Measurements from ENCODE around the gene CEP83. TPM values are rescaled to one million over a fixed set of nuclear protein-coding genes. Genes with fewer than 3 reads are reported as not detected.

CEP83 gene
- total RNA-seq, 1 experiment from 2014 or later: 24.6 TPM

GRCh38 chr12:94267921-94268471, 191.7 kb downstream of the CEP83 start:
- H3K36me3 ChIP-seq: no peaks in the 10 kb centered on the region
- no peak overlapping the region for H3K27ac ChIP-seq
- DNase-seq: no peak
- H3K9me3 ChIP-seq (replicated peaks): no peaks in the 10 kb centered on the region
- no peak overlapping the region for H3K4me3 ChIP-seq
- H3K4me1 ChIP-seq: no peaks in the 10 kb centered on the region
- H3K27me3 ChIP-seq: no peaks in the 10 kb centered on the region

- Histone ChIP-seq H3K27ac (no peak overlapping the region), H3K27me3 (no peaks in the 10 kb centered on the region), H3K36me3 (no peaks in the 10 kb centered on the region), H3K4me1 (no peaks in the 10 kb centered on the region), H3K9me3 (replicated peaks) (no peaks in the 10 kb centered on the region), H3K4me3 (no peak overlapping the region)
- no peak for DNase-seq
Measured at GRCh38 chr12:94267537-94267872, 192.2 kb downstream of the CEP83 start.

GRCh38 chr12:94266796-94267536, 192.7 kb downstream of the CEP83 start:
- H3K36me3 ChIP-seq: no peaks in the 10 kb centered on the region
- H3K4me3 ChIP-seq: no peak overlapping the region
- no peaks in the 10 kb centered on the region for H3K27me3 ChIP-seq
- H3K27ac ChIP-seq: no peak overlapping the region
- no peaks in the 10 kb centered on the region for H3K4me1 ChIP-seq
- DNase-seq: no peak
- no peaks in the 10 kb centered on the region for H3K9me3 ChIP-seq (replicated peaks)

GRCh38 chr12:94265966-94266745, 193.5 kb downstream of the CEP83 start:
- no peak overlapping the region for H3K27ac ChIP-seq
- no peaks in the 10 kb centered on the region for H3K27me3 ChIP-seq
- no peak overlapping the region for H3K4me3 ChIP-seq
- H3K9me3 ChIP-seq (replicated peaks): no peaks in the 10 kb centered on the region
- no peaks in the 10 kb centered on the region for H3K36me3 ChIP-seq
- DNase-seq: no peak
- no peaks in the 10 kb centered on the region for H3K4me1 ChIP-seq

GRCh38 chr12:94265539-94265938, 194.1 kb downstream of the CEP83 start:
- no peaks in the 10 kb centered on the region for H3K9me3 ChIP-seq (replicated peaks)
- no peak overlapping the region for H3K27ac ChIP-seq
- no peaks in the 10 kb centered on the region for H3K36me3 ChIP-seq
- H3K27me3 ChIP-seq: no peaks in the 10 kb centered on the region
- no peaks in the 10 kb centered on the region for H3K4me1 ChIP-seq
- no peak for DNase-seq
- H3K4me3 ChIP-seq: no peak overlapping the region

GRCh38 chr12:94264736-94265485, 194.8 kb downstream of the CEP83 start:
- no peaks in the 10 kb centered on the region for H3K9me3 ChIP-seq (replicated peaks)
- H3K4me3 ChIP-seq: no peak overlapping the region
- no peak for DNase-seq
- no peaks in the 10 kb centered on the region for H3K36me3 ChIP-seq
- H3K27ac ChIP-seq: no peak overlapping the region
- H3K27me3 ChIP-seq: no peaks in the 10 kb centered on the region
- no peaks in the 10 kb centered on the region for H3K4me1 ChIP-seq

GRCh38 chr12:94263905-94264561, 195.6 kb downstream of the CEP83 start:
- no peaks in the 10 kb centered on the region for H3K36me3 ChIP-seq
- no peaks in the 10 kb centered on the region for H3K27me3 ChIP-seq
- no peaks in the 10 kb centered on the region for H3K4me1 ChIP-seq
- no peak overlapping the region for H3K4me3 ChIP-seq
- DNase-seq: no peak
- no peaks in the 10 kb centered on the region for H3K9me3 ChIP-seq (replicated peaks)
- H3K27ac ChIP-seq: no peak overlapping the region

GRCh38 chr12:94263011-94263811, 196.5 kb downstream of the CEP83 start:
- no peak overlapping the region; the same call in 1 of the 2 replicates for H3K4me3 ChIP-seq
- no peaks in the 10 kb centered on the region for H3K36me3 ChIP-seq
- H3K9me3 ChIP-seq (replicated peaks): no peaks in the 10 kb centered on the region
- H3K27ac ChIP-seq: no peak overlapping the region
- no peaks in the 10 kb centered on the region for H3K27me3 ChIP-seq
- H3K4me1 ChIP-seq: no peaks in the 10 kb centered on the region
- no peak for DNase-seq

GRCh38 chr12:94262228-94263010, 197.2 kb downstream of the CEP83 start:
- Histone ChIP-seq H3K9me3 (replicated peaks) (no peaks in the 10 kb centered on the region), H3K4me3 (peak overlapping the region; percentile 55), H3K27me3 (no peaks in the 10 kb centered on the region), H3K4me1 (no peaks in the 10 kb centered on the region), H3K27ac (no peak overlapping the region), H3K36me3 (no peaks in the 10 kb centered on the region)
- peak; percentile 36 to 55 for DNase-seq

GRCh38 chr12:94261786-94262185, 197.9 kb downstream of the CEP83 start:
- no peak for DNase-seq
- H3K9me3 ChIP-seq (replicated peaks): no peaks in the 10 kb centered on the region
- no peak overlapping the region for H3K27ac ChIP-seq
- peak overlapping the region; percentile 55 for H3K4me3 ChIP-seq
- H3K36me3 ChIP-seq: no peaks in the 10 kb centered on the region
- no peaks in the 10 kb centered on the region for H3K27me3 ChIP-seq
- H3K4me1 ChIP-seq: no peaks in the 10 kb centered on the region

- Histone ChIP-seq H3K9me3 (replicated peaks) (no peaks in the 10 kb centered on the region), H3K27ac (no peak overlapping the region), H3K36me3 (no peaks in the 10 kb centered on the region), H3K4me3 (no peak overlapping the region), H3K27me3 (no peaks in the 10 kb centered on the region), H3K4me1 (no peaks in the 10 kb centered on the region)
- DNase-seq: no peak
Measured at GRCh38 chr12:94261119-94261518, 198.5 kb downstream of the CEP83 start.

- H3K36me3 ChIP-seq: no peaks in the 10 kb centered on the region
- no peak overlapping the region for H3K27ac ChIP-seq
- H3K27me3 ChIP-seq: no peaks in the 10 kb centered on the region
- H3K4me1 ChIP-seq: no peaks in the 10 kb centered on the region
- H3K9me3 ChIP-seq (replicated peaks): no peaks in the 10 kb centered on the region
- no peak for DNase-seq
- no peak overlapping the region for H3K4me3 ChIP-seq
Measured at GRCh38 chr12:94260717-94261116, 198.9 kb downstream of the CEP83 start.

GRCh38 chr12:94260017-94260416, 199.7 kb downstream of the CEP83 start:
- H3K27me3 ChIP-seq: no peaks in the 10 kb centered on the region
- no peak for DNase-seq
- H3K4me3 ChIP-seq: no peak overlapping the region
- H3K4me1 ChIP-seq: no peaks in the 10 kb centered on the region
- no peak overlapping the region for H3K27ac ChIP-seq
- H3K36me3 ChIP-seq: no peaks in the 10 kb centered on the region
- H3K9me3 ChIP-seq (replicated peaks): no peaks in the 10 kb centered on the region

All from SJCRH30 (cell line).